Anterior cingulate cortex (tissue), 58 donors: ENCODE results near the gene ITGA5.

ENCODE experiments used
- DNase-seq, 58 donors: peaks; one replicate each; lab custom pipeline; 2025; lab: John Stamatoyannopoulos, UW

The ITGA5 gene

DNA sequence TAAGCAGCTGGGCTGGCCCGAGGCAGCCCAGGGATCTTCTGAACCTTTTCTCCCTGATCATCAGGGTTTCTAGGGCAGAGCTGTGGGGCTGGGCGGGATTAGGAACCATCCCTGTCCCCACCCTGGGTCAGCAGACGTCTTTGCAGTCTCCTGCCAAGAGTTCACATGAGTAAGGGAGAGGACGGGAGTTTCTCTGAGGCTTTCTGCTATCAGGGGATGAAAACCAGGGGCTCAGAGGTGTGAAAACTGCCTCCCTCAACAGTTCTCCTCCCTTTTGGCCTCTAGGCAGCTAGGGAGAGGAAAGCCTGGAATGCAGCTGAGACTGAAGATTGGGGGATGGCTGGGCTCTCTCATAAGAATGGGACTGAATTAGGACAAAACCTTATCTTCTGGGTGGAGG lies 42.5 kb downstream of the ITGA5 start:
- no peak for DNase-seq

DNA sequence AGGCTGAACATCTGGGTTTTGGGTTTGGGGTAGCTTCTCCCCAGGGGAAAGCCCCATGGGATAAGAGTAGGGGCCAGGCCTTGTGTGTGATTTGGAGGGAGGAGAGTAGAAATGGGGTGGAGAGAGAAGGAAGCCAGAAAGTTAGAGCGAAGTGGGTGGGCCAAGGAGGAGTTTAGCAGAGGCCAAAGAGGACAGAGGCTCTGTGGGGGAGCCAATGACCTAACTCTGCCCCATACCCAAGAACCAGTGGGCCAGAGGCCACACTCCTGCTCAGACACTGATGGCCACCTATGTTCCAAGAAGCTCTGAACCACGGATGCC lies 43.8 kb downstream of the ITGA5 start:
- no peak for DNase-seq

DNA sequence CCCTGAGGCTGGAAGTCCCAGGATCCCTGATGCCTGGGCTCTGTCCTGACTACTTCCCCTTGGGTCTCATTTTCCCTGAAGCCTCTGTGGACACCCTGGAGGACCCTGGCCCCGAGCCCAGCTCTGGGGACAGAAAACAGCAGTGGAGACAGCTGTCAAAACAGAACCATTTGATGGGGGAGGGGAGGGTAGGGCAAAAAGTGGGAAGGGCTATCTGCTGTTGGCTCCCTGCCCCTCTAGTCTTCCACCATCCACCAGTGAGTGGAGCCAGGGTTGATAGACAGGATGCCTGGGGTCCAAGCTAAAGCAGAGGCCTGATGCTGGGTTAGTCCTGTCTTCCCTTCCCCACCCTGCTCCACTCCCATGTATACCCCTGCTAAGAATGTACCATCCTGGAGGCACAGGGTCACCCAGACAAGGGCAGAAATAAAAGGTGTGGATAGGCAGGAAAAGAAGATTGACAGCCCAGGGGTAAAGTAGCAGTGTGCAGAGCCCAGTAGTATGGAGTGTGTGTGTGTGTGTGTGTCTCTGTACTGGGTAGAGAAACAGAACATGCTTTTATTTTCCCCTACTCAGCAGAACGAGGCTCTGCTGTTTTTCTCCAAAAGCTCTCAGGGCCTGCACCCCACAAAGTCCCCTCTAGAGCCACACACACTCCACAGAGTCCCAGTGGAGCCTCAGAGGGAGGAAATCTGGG lies 44.4 kb downstream of the ITGA5 start:
- DNase-seq: no peak

DNA sequence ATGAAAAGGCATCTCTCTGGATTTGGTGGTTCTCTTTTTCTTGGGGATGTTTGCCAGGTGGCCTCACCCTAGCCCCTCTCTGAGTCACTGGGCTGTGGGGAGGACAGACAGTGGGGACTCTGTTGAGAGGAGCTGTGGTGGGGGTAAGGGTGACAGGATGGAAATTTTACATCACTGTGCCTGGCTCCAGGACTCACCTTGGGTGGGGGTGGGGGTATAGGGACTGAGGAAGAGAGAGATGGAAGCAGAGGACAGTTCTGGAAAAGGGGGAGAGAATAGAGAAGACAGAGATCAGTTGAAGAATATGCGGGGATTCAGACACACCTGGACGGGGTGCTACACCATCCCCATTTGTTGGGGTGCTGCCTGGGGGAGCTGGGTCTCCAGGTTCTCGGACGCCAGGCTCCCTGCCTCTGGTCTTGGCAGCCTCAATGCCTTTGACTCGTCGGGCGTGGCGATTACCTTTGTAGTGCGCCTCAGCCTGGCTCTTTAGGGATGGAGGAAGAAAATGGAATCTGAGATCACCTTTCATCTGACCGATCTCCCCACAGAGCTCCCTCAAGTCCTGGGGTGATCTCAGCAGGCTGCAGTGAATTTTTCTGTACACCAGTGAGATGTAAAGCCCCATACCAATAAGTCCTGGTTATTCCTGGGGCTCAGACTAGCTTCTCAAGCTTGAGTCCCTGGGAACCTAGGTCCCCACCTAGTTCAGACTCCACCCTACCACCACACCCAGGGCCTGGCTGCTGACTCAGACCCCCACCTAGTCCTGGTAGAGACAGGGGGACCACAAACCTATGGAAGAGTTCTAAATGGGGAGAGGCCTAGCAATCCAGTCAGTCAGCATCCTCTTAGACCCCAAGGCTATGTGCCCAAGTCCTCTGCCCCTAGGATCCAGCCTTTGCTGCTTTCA lies 45.2 kb downstream of the ITGA5 start:
- no peak for DNase-seq

DNA sequence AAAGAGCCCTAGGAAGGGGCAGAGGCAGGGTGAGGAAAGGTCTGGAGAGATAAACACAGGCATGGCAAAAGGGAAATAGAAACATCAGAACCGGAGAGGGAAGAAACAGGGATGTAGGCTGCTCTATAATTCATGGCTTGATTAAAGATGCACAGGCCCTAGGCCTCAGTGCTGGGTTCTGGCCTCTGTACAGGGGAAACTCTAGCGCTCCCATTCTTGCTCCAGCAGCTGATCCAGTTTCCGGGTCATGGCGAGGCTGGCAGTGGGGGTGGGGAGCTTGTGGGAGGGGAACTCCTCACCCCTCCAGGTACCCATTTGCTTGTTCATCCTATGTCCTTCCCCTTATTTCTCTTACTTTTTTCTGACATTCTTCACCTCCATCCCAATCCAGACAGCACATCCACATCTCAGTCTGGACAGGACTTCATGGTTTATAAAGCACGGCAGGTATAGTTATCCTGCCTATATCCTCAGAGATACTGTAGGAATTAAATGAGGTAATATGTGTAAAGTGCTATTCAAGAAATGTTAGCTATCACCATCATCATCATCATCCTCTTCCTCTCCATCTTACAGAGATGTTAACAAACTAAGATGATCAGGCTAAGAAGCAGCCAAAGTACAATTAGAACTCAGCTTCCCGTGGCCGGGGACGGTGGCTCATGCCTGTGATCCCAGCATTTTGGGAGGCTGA lies 46.8 kb downstream of the ITGA5 start:
- DNase-seq: no peak

DNA sequence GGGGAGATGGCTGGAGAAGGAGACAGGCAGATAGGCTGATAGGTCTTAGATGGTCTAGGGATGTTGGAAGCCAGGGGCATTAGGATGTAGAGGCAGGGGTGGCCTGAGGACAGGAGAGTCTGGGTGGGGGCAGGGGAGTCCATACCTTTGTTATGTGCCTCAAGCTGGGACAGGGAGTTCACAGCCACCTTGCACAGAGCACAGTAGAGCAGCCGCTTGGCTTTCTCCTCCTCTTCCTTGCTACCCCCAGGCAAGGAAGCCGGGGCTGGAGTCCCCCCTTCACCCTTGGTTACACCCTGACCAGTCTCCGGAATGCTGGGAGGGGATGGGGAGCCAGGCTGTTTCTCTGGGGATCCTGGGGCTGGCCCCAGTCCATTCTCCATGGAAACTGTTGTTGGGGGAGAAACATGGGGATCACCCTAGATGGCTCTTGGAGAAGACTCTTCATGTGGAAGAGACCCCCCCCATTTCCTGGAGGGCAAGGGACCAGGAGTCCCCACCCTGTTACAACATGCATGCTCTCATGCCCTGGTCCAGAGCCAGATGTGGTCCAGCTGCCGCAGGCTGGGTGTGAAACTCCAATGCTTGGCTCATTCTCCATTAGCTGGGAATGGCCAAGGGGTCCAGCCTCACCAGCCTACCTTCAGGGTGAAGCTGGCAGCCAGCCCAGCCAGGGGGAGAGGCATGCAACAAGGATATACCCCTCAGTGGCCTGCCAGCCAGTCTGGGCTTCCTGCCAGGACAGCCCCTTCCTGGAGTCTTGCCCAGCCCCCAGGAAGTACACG lies 47.5 kb downstream of the ITGA5 start:
- peak in 23 of 58 donors; percentile 17 to 76 (median 34) for DNase-seq

DNA sequence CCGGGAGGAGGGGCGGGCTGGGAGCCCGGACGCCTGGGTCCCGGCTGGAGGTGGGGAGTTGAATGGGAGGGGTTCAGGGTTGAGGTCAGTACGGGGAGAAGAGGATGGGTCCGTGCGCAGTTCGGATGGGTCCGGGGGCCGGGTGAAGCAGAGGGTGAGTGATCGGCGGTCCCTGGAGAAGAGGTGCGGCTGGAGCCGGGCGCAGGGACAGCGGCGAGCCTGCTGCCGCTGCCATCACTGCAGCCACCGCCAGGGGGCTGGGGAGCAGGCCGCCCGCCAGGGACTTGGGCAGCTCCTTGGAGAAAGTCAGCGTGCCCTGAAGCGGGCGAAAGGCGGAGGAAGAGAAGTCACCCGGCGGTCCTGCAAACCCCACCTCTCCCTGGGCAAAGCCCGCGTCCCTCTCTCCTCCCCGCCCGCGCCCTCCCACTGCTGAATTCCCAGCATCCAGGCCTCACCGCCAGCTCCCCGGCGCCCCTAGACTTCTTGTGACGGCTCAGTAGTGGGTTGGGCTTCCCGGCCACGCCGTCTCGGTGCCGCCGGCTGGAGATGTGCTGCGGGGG lies 48.8 kb downstream of the ITGA5 start:
- DNase-seq: peak in 50 of 58 donors; percentile 34 to 84 (median 63)

DNA sequence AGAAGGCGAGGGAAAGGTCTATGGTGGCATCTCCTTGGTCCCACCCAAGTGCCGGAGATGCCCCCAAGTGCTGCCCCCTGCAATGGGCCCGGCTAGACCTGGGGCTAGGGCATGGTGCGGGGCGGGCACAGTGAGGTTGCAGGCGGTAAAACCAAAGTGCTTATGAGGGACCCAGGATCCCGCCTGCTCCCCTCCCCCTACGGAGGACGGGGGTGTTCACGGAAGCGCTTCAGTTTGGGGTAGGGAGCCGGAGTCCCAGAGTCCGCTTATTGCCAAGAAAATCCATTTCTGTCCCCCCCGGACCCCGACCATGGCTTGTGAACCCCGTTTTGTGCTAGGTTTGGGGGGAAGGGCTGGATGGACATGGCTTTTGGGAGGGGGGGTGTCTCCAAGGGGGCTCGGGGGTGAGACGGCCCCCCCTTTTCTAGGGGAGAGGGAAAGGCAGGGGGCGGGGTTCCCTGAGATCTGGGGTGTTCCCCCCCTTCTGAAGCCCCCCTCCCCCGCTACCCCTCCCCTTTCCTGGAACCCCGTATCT lies 49.4 kb downstream of the ITGA5 start:
- no peak for DNase-seq

DNA sequence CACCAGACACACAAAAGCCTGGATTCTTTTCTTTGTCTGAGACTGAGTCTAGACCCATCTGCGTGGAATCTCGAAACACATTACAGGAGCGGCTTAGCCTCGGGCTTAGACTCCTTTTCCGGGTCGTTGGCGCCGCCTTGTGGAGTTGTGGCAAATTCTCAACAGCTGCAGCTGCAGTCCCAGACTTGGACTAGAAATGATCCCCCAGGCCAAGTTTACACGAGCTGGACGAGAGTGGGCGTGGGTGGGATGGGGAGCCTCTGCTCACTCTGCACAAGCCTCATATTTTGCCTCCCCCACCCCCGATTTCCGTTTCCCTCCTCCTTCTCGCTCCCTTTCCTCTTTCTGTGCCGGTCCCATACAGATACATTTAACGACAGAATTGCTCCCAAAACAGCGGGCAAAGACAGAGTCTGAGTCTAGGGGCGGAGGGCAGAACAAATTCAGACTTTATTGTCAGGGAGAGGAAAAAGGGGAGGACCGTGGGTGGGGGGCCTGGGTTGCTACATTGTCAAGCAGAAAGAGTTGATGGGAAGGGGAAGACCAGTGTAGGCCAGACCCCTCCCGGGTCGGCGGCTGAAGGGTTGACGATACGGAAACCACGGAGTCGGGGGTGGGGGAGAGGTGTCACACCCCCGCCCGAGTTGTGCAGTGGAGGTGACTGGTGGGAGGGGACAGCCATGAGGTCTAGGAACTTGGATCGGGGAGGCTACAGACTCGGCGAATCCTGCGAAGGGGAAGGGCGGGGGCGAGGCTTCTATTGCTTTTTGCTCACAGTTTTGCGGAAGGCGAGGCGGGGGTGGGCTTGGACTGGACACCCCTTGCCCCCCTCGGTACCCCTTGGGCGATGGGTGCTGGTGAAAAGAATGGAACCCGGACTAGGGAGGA lies 50.1 kb downstream of the ITGA5 start:
- peak in 57 of 58 donors; percentile 18 to 92 (median 75) for DNase-seq

DNA sequence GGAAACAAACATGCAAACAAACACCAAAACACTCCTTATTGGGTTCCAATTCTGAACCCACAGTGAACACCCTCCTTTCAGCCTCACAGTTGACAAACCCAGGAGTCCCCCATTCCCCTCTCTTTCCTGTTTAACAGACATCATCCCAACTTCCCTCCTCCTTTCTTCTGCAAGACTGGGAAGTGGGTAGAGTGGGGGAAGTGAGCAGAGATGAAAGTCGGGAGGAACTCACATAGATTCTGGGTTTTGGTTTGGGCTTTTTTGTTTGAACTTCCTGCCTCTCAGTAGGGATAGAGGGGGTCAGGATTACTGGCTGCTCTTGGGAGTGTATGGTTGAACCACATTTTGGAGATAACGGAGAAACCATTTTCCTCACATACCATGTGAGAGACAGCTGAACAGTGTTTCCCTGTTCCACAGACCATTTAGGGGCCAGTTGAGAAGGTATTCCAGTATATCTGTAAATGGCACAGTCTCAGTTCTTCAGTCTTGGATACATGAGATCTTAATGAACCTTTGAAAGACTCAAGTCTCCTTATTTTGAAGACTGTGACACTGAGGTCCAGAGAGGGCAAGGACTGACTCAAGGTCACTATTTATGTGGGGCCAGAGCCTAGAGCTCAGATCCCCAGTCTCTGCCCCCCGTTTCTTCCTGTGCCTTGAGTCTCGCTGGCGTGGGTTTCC lies 50.9 kb downstream of the ITGA5 start:
- DNase-seq: no peak

DNA sequence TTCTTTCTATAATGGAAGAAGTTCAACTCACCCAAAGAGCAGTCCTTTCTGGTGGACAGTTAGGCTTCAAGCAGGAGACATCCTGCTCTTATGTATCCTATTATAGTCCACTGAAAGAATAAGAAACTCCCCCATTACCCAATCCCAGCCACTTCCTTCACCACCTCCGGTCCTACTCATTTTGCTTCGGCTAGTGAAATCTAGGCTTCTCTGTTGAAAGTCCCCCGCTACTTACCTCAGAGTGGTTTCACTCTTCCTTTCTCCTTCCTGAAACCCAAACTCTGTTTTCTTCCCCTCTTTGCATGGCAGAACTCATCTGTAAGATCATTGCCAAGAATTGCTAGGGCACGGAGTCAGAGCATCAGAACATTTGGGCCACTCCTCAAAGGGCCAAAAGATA lies 54.7 kb downstream of the ITGA5 start, which contains the start of gene GPR84:
GPR84 (minus strand) TSS at position 74 of the 400 bp plus-strand sequence. CDS start 635 bp downstream, outside the sequence.
- no peak for DNase-seq

DNA sequence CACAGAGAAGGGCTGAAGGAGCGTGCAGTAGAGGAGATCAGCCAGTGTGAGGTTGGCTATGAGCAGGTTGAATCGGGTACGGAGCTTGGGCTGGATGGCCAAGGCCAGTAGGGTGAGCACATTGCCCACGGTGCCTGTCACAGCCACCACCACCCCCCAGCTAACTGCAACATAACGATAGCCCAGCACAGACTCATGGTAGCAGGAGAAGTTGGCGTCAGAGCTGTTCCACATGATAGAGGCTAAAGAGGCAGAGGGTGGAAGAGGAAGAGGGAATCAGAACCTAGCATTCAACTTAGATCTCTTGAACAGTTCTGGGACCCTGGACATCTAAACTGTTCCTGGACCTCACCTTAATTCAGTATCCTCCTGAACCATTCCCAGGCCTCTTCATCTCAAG lies 55.4 kb downstream of the ITGA5 start:
- no peak for DNase-seq

DNA sequence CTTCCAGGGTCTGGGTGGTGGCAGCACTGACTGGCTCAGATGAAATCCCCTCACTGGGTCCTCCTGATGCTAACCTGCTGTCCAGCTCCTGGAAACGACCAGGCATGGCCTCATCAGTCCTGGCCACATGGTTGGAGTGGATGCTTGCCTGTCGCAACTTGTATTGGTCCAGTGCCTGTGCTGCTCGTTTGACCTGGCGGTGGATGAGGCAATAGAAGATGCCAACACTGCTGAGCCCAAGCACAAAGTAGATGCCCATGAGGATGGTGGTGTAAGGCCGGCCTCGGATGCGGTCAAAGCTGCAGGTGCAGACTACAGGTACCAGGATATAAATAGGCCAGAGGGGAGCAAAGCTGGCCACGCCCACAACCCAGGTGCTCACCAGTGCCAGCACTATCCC lies 56.0 kb downstream of the ITGA5 start:
- no peak for DNase-seq

DNA sequence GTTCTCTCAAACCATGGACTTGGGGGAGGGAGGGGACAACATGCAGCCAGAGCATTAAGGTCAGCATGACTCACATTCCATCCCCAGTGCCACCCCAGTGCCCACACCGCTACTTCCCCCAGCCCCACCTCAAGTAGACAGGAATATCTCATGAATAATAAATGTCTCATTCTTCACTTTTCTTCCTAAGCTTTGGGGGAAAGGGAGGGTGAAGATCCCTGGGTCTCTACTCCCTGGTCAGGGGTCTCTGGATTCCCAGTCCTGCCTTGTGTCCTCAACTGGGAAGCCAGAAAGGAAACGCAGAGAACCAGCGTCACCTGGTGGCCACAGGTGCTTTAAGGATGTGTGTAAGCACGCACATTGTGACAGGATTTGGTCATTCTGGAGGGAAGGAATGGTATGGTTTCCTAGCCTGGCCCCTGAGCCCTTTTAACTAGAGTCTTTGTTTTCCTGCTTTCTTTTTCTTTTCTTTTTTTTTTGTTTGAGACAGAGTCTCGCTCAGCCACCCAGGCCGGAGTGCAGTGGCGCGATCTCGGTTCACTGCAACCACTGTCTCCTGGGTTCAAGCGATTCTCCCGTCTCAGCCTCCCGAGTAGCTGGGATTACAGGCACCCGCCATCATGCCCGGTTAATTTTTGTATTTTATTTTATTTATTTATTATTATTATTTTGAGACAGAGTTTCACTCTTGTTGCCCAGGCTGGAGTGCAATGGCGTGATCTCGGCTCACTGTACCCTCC lies 58.2 kb downstream of the ITGA5 start:
- peak in 51 of 58 donors; percentile 9 to 87 (median 52) for DNase-seq

DNA sequence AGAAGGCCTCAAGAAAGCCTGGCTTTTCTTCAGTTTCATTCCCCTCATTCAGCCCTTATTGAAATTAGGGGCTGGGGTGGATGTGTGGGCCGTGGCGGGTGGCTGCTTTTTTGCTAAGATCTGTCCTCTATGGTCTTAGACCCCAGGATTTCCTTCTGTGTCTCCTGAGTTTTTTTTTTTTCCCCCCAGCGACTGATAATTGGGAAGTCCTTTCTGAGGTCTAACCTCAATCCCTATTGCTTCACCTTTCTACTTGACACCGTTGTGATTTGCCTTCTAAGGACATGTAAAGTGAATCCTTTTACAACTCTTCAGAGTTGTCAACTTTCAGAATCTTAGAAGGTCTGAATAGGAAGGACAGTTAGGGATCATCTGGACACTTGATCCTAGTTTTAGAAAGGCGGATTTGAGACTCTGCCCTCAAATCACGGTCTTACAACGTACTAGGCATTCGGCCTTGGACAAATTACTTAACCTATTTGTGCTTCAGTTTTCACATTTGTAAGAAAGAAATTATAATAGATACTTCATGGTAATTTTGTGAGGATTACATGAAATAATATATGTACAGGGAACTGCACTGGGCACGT lies 59.2 kb downstream of the ITGA5 start:
- DNase-seq: no peak

DNA sequence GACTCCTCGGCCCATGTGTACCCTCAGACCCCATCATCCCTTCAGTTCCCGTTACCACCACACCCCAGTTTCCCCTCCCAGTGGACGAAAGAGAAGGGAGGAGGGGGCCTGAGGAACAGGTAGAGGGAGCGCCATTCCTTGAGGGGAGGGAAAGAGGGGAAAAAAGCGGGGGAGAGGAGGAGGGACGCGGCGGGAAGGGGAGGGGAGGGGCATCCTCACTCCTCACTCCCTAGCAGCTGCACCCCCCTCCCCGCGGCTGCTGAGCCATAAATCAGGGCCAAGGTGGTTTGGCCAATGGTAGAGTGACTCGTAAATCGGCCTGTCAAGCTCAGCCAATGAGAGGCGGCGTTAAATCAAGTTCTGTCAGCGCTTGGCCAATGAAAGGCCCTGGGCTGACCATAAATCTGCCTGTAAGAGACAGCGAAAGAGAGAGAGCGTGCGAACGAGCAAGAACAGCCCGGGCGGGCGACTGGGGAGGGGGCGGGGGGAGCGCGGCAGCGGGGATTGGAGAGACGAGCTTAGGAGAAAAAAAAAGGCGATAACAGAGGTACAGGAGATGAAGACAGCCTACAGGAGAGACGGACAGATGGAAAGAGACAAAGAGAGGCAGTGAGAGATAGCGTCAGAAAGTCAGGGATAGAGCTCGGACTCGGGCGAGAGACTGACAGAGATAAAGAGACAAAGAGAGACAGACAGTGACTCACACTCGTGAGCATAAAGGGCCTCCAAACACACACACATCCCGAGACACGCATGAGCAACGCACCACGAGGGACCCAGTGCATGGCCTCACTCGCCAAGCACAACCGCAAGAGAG lies 59.9 kb downstream of the ITGA5 start:
- DNase-seq: peak; percentile 74 to 99 (median 97)
